CD1c-positive myeloid dendritic cell (primary cell): ENCODE data around the gene GPR148.

Experiments
- DNase-seq: peaks from one replicate; pipeline ENCODE4 v3.0.0-alpha.2; 2016; ENCODE audit errors: extremely low spot score

GPR148 gene

DNA sequence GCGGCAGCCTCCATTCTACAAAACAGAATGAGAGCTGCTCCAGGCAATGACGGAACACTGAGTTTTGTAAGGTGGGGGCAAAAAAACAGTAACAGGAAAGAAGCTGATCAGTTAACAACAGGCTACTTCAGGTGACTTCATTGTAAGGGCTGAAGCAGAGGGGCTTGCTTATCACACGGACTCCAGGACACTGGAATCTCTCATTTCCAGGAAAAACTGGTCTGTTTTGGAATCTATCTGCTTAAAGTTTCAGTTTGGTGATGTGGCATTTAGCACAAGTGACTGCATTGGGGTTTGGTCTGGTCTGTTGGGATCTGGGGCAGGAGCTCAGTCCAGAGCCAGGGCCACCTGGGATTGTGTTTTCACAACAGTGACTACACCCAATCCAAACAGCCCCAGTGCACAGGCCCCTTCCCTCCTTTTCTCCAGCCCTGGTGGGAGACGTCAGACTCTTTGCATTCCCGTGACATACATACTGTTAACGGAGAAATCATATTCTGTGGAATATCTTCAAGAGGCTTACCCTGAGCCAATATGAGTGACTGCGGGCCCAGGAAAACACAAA, 40.6 kb downstream of the GPR148 start:
- no peak for DNase-seq

DNA sequence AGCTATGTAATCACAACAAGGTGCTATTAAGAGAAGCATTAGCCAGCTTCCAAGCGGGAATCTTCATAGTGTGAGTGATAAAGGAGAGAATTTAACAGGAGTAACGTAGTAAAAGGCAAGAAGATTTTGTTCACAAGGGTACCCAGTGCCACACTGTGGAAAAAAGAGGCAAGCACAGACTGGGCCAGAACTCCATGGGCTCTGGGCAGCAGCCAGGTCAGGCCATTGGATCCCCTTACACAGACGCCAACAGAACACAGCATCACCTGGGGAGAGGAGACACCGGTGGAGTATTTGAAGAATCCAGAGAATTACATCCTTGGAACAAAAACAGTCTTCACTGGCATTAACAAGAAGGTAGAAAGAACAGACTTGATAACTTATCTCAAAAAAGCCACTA, 47.7 kb downstream of the GPR148 start:
- DNase-seq, result no peak

DNA sequence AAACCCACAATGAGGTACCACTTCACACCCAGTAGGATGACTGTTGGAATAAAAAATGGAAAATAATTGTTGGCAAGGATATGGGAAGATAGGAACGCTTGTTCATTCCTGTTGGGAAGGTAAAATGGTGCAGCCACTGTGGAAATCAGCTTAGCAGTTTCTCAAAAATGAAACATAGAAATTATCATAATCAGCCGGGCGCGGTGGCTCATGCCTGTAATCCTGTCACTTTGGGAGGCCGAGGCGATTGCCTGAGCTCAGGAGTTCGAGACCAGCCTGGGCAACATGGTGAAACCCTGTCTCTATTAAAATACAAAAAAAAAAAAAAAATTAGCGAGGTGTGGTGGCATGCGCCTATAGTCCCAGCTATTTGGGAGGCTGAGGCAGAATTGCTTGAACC, 49.9 kb downstream of the GPR148 start:
- no peak for DNase-seq
